Measurements from ENCODE around the gene TMEM250.

Gene TMEM250

GRCh38 chr9:136078498-136079011 lies 40.1 kb downstream of the TMEM250 start:
- in situ Hi-C loops (cut with HindIII; ENCODE audit: low sequenced_read_pairs) = no loop called here
- TF ChIP-seq CTCF (IDR thresholded peaks at IDR 0.05; ENCODE audit: low read depth, low read length, missing control alignments) = no peak
- H3K4me3 ChIP-seq (ENCODE audit: low read depth, low read length) = no peak overlapping the region
- DNase-seq (ENCODE audit: low read depth) = no peak

GRCh38 chr9:136078024-136078423 lies 40.7 kb downstream of the TMEM250 start:
- no peak for DNase-seq (ENCODE audit: low read depth)
- H3K4me3 ChIP-seq (ENCODE audit: low read depth, low read length) = no peak overlapping the region
- no peak for TF ChIP-seq CTCF (IDR thresholded peaks at IDR 0.05; ENCODE audit: low read depth, low read length, missing control alignments)
- in situ Hi-C loops (cut with HindIII; ENCODE audit: low sequenced_read_pairs) = no loop called here

DNA sequence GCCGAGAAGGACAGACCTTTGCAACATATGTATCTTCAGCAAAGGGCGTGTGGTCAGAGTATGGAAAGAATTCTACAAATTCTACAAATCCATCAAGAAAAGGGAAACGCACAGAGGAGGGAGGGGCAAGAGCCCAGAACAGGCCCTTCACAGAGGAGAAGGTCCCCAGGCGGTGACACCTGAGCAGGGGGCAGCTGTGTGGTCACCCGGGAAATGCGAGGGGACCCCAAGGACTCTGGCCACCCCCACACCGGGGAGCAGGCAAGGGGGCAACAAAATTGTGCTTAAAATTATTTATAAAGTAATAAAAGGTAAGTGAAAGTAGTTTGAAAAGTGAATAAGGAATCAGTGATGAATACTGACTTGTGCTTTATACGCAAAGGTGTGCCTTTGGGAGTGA lies 41.2 kb downstream of the TMEM250 start:
- in situ Hi-C loops (cut with HindIII; ENCODE audit: low sequenced_read_pairs) = no loop called here
- DNase-seq (ENCODE audit: low read depth) = no peak
- no peak overlapping the region for H3K4me3 ChIP-seq (ENCODE audit: low read depth, low read length)
- TF ChIP-seq CTCF (IDR thresholded peaks at IDR 0.05; ENCODE audit: low read depth, low read length, missing control alignments) = no peak

DNA sequence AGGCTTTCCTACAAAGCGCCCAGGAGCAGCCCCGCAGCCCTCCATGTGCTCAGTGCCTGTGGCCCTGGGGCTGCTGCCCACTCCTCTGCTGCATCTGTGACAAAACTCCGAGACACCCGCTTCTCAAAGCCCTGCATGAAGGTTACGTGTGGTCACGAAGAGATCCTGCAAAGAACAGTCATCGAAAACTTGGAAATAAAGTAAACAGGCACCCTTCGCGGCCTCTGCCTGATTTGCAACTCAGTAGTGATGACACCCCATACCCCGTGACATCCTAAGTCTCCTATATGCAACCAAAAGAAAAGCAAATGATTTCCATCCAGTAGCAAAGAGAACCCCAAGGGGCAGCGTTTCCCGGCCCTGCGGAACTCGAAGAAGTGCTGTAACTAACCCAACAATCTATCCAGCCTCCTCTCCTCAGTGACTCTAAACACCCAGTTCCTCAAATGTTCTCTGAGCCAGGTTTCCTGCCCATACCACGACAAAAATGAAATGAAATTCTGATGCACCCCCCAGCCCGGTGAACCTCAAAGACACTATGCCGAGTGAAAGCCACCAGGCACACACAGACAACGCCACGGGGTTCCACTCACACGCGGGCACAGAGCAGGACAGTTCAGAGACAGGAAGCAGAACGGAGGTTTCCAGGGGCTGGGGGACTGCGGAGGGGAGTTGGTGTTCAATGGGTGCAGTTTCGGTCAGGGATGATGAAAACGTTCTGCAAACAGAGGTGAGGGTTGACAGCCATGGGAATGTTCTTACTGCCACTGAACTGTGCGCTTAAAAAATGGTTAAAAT lies 42.6 kb downstream of the TMEM250 start:
- TF ChIP-seq CTCF (IDR thresholded peaks at IDR 0.05; ENCODE audit: low read depth, low read length, missing control alignments) = no peak
- in situ Hi-C loops (cut with HindIII; ENCODE audit: low sequenced_read_pairs) = no loop called here
- no peak for DNase-seq (ENCODE audit: low read depth)
- no peak overlapping the region for H3K4me3 ChIP-seq (ENCODE audit: low read depth, low read length)

DNA sequence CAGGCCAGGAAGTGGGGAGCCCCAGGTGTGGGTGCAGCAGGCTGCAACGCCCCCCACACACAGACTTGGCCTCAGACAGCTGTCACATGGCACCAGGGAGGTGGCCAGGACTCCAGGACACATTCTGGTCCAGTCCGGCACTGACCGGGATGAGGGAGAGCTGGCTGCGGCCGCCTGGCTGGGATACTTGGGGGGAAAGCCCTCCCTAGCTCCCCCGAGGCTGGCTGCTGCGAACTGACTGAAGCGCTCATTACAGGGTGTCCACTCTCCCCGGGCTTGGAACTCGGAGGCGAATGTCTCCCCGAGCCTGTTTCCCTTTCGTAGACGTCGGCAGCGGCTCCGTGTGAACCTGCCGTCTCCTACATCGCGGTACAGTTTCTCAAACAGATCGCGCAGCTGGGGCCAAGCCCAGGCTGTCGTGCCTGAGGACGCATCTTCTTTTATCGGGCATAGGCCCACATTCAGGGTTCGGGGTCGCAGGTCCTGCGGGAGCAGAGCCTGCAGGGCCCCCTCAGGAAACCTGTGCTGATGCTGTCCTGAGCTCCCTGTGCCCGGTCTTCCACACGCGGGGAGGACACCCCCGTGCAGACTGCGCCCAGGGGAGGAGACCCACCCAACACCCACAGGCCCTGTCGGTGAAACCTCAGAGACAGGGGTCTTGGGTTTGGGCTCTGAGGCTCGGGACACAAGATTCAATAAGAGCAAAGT lies 43.4 kb downstream of the TMEM250 start:
- DNase-seq (ENCODE audit: low read depth) = no peak
- H3K4me3 ChIP-seq (ENCODE audit: low read depth, low read length) = no peak overlapping the region
- in situ Hi-C loops (cut with HindIII; ENCODE audit: low sequenced_read_pairs) = no loop called here
- no peak for TF ChIP-seq CTCF (IDR thresholded peaks at IDR 0.05; ENCODE audit: low read depth, low read length, missing control alignments)

DNA sequence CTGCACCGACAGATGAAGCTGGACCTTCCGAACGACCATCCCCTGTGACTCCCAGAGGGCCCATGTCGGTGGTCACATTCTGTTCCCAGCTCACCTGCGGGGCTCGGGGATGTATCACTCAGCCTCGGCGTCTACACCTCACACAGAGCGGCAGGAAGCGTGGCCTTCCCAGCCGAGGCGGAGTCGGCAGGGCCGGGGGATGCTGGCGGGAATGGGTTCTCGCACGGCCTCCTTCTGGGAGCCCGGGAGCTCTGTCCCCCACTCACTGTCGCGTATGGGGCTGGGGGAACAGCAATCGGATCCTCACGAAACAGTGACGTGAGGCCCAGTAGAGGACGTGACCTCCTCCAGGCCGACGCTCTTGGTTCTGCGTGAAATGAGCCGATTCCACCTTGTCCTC lies 44.0 kb downstream of the TMEM250 start:
- DNase-seq (ENCODE audit: low read depth) = no peak
- in situ Hi-C loops (cut with HindIII; ENCODE audit: low sequenced_read_pairs) = no loop called here
- TF ChIP-seq CTCF (IDR thresholded peaks at IDR 0.05; ENCODE audit: low read depth, low read length, missing control alignments) = no peak
- no peak overlapping the region for H3K4me3 ChIP-seq (ENCODE audit: low read depth, low read length)
